ENCODE data around the gene SORT1.
A peak's percentile ranks its signal among the peaks of the same experiment; 100 is the strongest.

SORT1 gene

GRCh38 chr1:109371341-109371739 is 26.4 kb downstream of the SORT1 start:
- ChIA-PET CTCF (interaction anchor here (1.0 to 2.4 kb wide), 7 partner anchors 20 to 161 kb away, joined by 3 to 10 read pairs (median 6); partner anchors contain the start of genes CYB561D1 and SORT1), POLR2A (interaction anchor here (1.0 to 2.4 kb wide), 4 partner anchors 8 to 131 kb away, joined by 4 to 13 read pairs (median 4); partner anchors contain the start of gene PSRC1)
- DNase-seq (ENCODE audit: low read depth, low spot score), result no peak
- TF ChIP-seq, protein P1, sequence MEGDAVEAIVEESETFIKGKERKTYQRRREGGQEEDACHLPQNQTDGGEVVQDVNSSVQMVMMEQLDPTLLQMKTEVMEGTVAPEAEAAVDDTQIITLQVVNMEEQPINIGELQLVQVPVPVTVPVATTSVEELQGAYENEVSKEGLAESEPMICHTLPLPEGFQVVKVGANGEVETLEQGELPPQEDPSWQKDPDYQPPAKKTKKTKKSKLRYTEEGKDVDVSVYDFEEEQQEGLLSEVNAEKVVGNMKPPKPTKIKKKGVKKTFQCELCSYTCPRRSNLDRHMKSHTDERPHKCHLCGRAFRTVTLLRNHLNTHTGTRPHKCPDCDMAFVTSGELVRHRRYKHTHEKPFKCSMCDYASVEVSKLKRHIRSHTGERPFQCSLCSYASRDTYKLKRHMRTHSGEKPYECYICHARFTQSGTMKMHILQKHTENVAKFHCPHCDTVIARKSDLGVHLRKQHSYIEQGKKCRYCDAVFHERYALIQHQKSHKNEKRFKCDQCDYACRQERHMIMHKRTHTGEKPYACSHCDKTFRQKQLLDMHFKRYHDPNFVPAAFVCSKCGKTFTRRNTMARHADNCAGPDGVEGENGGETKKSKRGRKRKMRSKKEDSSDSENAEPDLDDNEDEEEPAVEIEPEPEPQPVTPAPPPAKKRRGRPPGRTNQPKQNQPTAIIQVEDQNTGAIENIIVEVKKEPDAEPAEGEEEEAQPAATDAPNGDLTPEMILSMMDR (IDR thresholded peaks at IDR 0.05; ENCODE audit: insufficient read depth, low read length, missing control alignments), result no peak
- H3K4me3 ChIP-seq (ENCODE audit: low read depth, low read length), result peak overlapping the region; percentile 37

DNA sequence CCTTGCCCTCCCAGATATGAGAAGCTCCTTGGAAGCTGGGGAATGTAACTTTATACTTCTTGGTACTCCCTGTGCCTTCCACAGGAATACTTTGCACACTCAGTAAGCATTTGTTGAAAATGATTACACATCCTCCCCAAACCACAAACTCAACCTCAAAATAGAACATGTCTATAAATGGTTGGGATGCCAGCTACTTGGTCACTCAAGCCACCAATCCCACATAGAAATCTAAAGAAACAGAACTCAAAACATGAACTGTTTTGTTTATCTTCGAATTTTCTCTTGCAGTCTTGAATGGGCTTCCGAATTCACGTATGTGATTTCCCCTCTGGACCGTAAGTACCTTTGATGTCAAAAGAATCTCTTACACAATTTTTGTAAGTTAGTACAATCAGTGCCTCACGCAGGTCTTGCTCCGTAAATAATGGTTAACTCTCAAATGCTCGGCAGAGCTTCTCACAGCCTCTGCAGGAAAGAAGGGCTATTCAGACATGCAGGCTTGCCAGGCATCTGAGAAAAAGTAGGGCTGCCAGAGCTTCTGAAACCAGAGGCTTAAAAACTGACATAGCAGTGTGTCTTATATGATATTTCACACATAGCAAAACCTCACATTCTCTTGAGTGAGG is 26.9 kb downstream of the SORT1 start:
- POLR2A ChIA-PET, result interaction anchor here (1.0 to 2.4 kb wide), 5 partner anchors 9 to 130 kb away, joined by 4 to 13 read pairs (median 5); partner anchors contain the start of genes PSRC1 and SORT1
- TF ChIP-seq, protein P1 (IDR thresholded peaks at IDR 0.05; ENCODE audit: insufficient read depth, low read length, missing control alignments), result no peak
- H3K4me3 ChIP-seq (ENCODE audit: low read depth, low read length), result peak overlapping the region; percentile 37
- DNase-seq (ENCODE audit: low read depth, low spot score), result peak; percentile 94
- CTCF ChIA-PET, result interaction anchor here (1.0 to 1.9 kb wide), 9 partner anchors 8 to 161 kb away, joined by 3 to 8 read pairs (median 4); partner anchors contain the start of genes CYB561D1 and SORT1

DNA sequence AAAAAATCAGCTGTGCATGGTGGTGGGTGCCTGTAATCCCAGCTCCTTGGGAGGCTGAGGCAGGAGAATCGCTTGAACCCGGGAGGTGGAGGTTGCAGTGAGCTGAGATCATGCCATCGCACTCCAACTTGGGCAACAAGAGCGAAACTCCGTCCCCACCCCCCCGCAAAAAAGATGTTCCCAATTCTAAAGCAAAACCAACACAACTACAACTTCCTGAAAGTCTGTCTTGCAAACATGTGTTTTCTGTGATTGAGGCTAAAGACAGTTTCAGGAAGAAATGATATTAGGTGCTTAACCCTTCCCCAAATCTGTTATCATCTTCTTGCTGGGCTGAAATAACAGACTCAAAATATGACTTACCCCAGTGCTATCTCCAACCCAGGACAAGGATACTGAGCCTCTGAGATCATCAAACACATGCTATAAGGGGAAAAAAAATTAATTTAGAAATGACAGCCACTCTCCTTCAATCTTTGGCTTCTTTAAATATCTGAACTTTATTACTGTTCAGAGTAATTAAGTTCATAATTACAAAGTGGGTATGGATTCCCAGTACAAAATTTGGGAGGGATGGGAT is 28.5 kb downstream of the SORT1 start:
- H3K4me3 ChIP-seq (ENCODE audit: low read depth, low read length), result no peak overlapping the region
- no peak for DNase-seq (ENCODE audit: low read depth, low spot score)
- TF ChIP-seq, protein P1 (IDR thresholded peaks at IDR 0.05; ENCODE audit: insufficient read depth, low read length, missing control alignments), result no peak
- CTCF ChIA-PET, result interaction anchor here (0.6 to 1.7 kb wide), 3 partner anchors 10 to 30 kb away, joined by 3 read pairs; no protein-coding TSS in a partner anchor
- POLR2A ChIA-PET, result interaction anchor here (1.7 to 2.4 kb wide), 2 partner anchors 10 to 29 kb away, joined by 7 to 13 read pairs; partner anchors contain the start of gene SORT1

DNA sequence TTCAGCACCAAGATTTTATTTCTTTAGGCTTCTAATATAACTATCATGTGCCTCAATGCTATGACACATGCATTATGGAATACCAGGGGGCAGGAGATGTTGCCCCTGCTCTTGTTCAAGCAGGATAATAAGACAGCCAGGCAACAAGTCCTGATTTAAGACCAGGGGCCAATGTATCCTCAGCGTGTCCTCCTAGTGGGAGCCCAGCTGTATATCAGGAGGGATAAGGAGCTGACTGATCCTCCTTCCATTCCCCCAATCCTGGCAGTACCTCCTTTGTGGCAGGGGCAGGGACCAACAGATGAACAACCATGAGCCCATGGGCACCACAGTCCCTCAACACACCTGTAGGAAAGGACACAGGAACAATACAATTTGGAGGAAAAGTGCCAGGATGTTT is 29.3 kb downstream of the SORT1 start:
- CTCF ChIA-PET, result interaction anchor here (1.5 kb wide), 1 partner anchor 31 kb away, joined by 3 read pairs; no protein-coding TSS in a partner anchor
- DNase-seq (ENCODE audit: low read depth, low spot score), result no peak
- TF ChIP-seq, protein P1 (IDR thresholded peaks at IDR 0.05; ENCODE audit: insufficient read depth, low read length, missing control alignments), result peak; percentile 5
- POLR2A ChIA-PET, result no interaction called here
- H3K4me3 ChIP-seq (ENCODE audit: low read depth, low read length), result no peak overlapping the region

GRCh38 chr1:109367626-109368025 is 30.1 kb downstream of the SORT1 start:
- CTCF ChIA-PET, result interaction anchor here (0.9 kb wide), 1 partner anchor 90 kb away, joined by 3 read pairs; no protein-coding TSS in a partner anchor
- TF ChIP-seq, protein P1 (IDR thresholded peaks at IDR 0.05; ENCODE audit: insufficient read depth, low read length, missing control alignments), result no peak
- POLR2A ChIA-PET, result no interaction called here
- no peak overlapping the region for H3K4me3 ChIP-seq (ENCODE audit: low read depth, low read length)
- no peak for DNase-seq (ENCODE audit: low read depth, low spot score)

DNA sequence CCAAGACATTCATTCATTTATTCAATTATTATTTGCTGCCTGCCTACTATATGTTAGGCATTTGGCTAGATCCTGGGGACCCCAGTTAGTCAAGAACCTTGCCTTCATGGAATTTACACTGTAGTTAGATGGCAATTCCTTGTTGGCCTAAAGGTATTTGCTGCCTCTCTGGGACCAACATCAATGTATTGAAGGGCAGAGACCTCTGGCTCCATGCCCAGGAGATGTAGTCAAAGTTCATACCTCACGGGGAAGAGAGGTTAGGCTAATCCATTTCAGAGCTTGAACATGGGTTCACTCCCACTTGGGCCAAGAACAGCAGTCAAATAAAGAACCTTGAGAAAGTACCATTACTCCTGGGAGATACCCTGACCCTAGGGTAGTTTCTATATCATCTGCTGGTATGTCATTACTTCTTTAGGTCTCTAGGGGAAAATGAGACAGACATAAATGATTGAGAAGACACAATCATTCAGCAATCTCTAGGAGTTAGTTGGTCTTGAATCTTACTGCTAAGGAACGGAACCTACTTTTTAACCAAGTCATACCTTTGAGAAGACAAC is 32.0 kb downstream of the SORT1 start:
- DNase-seq (ENCODE audit: low read depth, low spot score), result no peak
- TF ChIP-seq, protein P1 (IDR thresholded peaks at IDR 0.05; ENCODE audit: insufficient read depth, low read length, missing control alignments), result no peak
- ChIA-PET POLR2A (no interaction called here), CTCF (interaction anchor here (1.1 kb wide), 1 partner anchor 9 kb away, joined by 5 read pairs; no protein-coding TSS in a partner anchor)
- H3K4me3 ChIP-seq (ENCODE audit: low read depth, low read length), result no peak overlapping the region
